SK-N-SH (cell line): ENCODE measurements around the gene SCYGR5.

Source experiments
- CTCF ChIP-seq: fragments of 200-600 bp; sonication (generic); IDR thresholded peaks from 2 replicates; pipeline ENCODE4 v1.6.1; 2017; ENCODE audit warnings: antibody characterized with exemption, mild to moderate bottlenecking, moderate library complexity
- POLR2AphosphoS5 ChIP-seq: IDR thresholded peaks from 2 replicates; pipeline ENCODE4 v1.6.1; 2012; ENCODE audit warnings: low read depth, low read length
- YY1 ChIP-seq: IDR thresholded peaks from 2 replicates; pipeline ENCODE4 v1.4.0; 2012; ENCODE audit warnings: low read depth, mild to moderate bottlenecking

DNA sequence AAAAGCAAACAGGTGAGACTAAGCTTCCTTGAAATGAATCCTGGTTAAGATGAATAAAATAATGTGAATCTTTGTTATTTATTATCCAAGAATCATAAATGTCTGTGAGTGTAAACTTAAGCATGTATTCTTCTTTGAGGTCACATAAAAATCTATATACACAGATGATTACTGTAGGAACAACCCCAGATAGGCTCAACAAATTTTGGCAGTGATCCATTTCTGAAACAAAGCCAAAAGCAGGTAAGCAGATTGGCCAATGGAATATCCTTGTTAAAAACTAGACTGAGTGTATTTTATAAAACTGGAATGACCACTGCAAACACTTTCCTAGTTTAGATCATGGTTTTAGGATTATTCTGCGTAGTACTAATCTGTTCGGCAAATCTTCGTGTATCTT lies 11.3 kb downstream of the SCYGR5 start:
- TF ChIP-seq CTCF, result no peak
- TF ChIP-seq POLR2AphosphoS5, result no peak
- TF ChIP-seq YY1, result no peak
